Measurements from ENCODE around the gene GRIK4.

Gene GRIK4

GRCh38 chr11:120525261-120526171 is 14.0 kb downstream of the GRIK4 start:
- no peak for DNase-seq (ENCODE audit: low read depth)

- no peak for DNase-seq (ENCODE audit: low read depth)
Observed at GRCh38 chr11:120526241-120526640, 14.7 kb downstream of the GRIK4 start.

GRCh38 chr11:120527111-120527761 is 15.7 kb downstream of the GRIK4 start:
- DNase-seq (ENCODE audit: low read depth) = no peak

- DNase-seq (ENCODE audit: low read depth) = no peak
Observed at GRCh38 chr11:120528749-120529148, 17.2 kb downstream of the GRIK4 start.

- no peak for DNase-seq (ENCODE audit: low read depth)
Observed at GRCh38 chr11:120529214-120529613, 17.7 kb downstream of the GRIK4 start.

GRCh38 chr11:120529911-120530310 is 18.4 kb downstream of the GRIK4 start:
- DNase-seq (ENCODE audit: low read depth) = no peak

- no peak for DNase-seq (ENCODE audit: low read depth)
Observed at GRCh38 chr11:120532082-120532831, 20.7 kb downstream of the GRIK4 start.

GRCh38 chr11:120532832-120533196 is 21.3 kb downstream of the GRIK4 start:
- no peak for DNase-seq (ENCODE audit: low read depth)

GRCh38 chr11:120536091-120536796 is 24.7 kb downstream of the GRIK4 start:
- DNase-seq (ENCODE audit: low read depth) = no peak

GRCh38 chr11:120536797-120537169 is 25.2 kb downstream of the GRIK4 start:
- no peak for DNase-seq (ENCODE audit: low read depth)

- DNase-seq (ENCODE audit: low read depth) = no peak
Observed at GRCh38 chr11:120537996-120538395, 26.4 kb downstream of the GRIK4 start.

GRCh38 chr11:120538707-120539106 is 27.2 kb downstream of the GRIK4 start:
- no peak for DNase-seq (ENCODE audit: low read depth)

- DNase-seq (ENCODE audit: low read depth) = no peak
Observed at GRCh38 chr11:120539667-120540369, 28.3 kb downstream of the GRIK4 start.

GRCh38 chr11:120540744-120541465 is 29.4 kb downstream of the GRIK4 start:
- no peak for DNase-seq (ENCODE audit: low read depth)

- DNase-seq (ENCODE audit: low read depth) = no peak
Observed at GRCh38 chr11:120543521-120544215, 32.1 kb downstream of the GRIK4 start.

- DNase-seq (ENCODE audit: low read depth) = no peak
Observed at GRCh38 chr11:120545813-120546212, 34.3 kb downstream of the GRIK4 start.

GRCh38 chr11:120546312-120547205 is 35.0 kb downstream of the GRIK4 start:
- DNase-seq (ENCODE audit: low read depth) = no peak

- DNase-seq (ENCODE audit: low read depth) = no peak
Observed at GRCh38 chr11:120547316-120547715, 35.8 kb downstream of the GRIK4 start.

All from stimulated activated CD8-positive, alpha-beta memory T cell treated with anti-CD3 and anti-CD28 coated beads, Interleukin-15, amount 100 ng/mL, for 1 hour (primary cell).